Small intestine (tissue), 7 donors: ENCODE results near the gene PMEL. TPM values are rescaled to one million over a fixed set of nuclear protein-coding genes. Genes with fewer than 3 reads are reported as not detected.
"Not testable (repeated sequence)": the region's sequence is repeated elsewhere in the genome, so short reads cannot be mapped to it uniquely, and the experiment has no call there.

Experiments used
- DNase-seq, 2 donors: peaks; one replicate each; pipeline versions ENCODE4 v3.0.0 to v3.0.0-alpha.2; 2013
- FAIRE-seq: peaks from 2 replicates; lab custom pipeline; 2012; peaks lifted over from hg19 to GRCh38; lab: Jason Lieb, UNC
- H3K27ac ChIP-seq, 3 donors: one replicate each; pipeline ENCODE4 v1.5.1; 2013; ENCODE audit warnings: low read length in 2 of 3, mild to moderate bottlenecking in 2 of 3, control low read depth in 1 of 3, inconsistent platforms in 1 of 3, low read depth in 1 of 3, moderate library complexity in 1 of 3
- H3K27me3 ChIP-seq, 3 donors: one replicate each; pipeline ENCODE4 v1.6.1; 2013; ENCODE audit warnings: low read length in 3 of 3, inconsistent platforms in 1 of 3; ENCODE audit not compliant: control insufficient read depth in 3 of 3, insufficient read depth in 3 of 3
- H3K36me3 ChIP-seq, 3 donors: one replicate each; pipeline ENCODE4 v1.6.1; 2013; ENCODE audit warnings: low read length in 3 of 3, inconsistent platforms in 1 of 3, low read depth in 1 of 3, mild to moderate bottlenecking in 1 of 3, moderate library complexity in 1 of 3; ENCODE audit not compliant: control insufficient read depth in 3 of 3, insufficient read depth in 2 of 3
- H3K4me1 ChIP-seq, 3 donors: one replicate each; pipeline ENCODE4 v1.6.1; 2013; ENCODE audit warnings: low read length in 2 of 3, inconsistent platforms in 1 of 3, low read depth in 1 of 3, mild to moderate bottlenecking in 1 of 3, moderate library complexity in 1 of 3; ENCODE audit not compliant: control insufficient read depth in 3 of 3, insufficient read depth in 2 of 3
- H3K4me3 ChIP-seq, 3 donors: one replicate each; pipeline ENCODE4 v1.5.1; 2013; ENCODE audit warnings: low read length in 3 of 3, control low read depth in 1 of 3, inconsistent platforms in 1 of 3, low read depth in 1 of 3, mild to moderate bottlenecking in 1 of 3, moderate library complexity in 1 of 3
- H3K9me3 ChIP-seq, 2 donors: one replicate each; pipeline ENCODE4 v1.6.1; 2013; ENCODE audit warnings: low read depth in 1 of 2, low read length in 1 of 2; ENCODE audit not compliant: control insufficient read depth in 2 of 2, insufficient read depth in 1 of 2
- WGBS, 3 donors: extraction: QIAGEN DNeasy Blood & Tissue Kit; methylation state at CpG; one replicate each; pipeline ENCODE4 v1.1.7; 2013; 5-methylcytosine and 5-hydroxymethylcytosine counted together
- polyA plus RNA-seq, 4 donors: library from polyadenylated mRNA; stranded (reverse) in 3 of 4; unstranded in 1 of 4; fragments of 200-250 nt in 3 of 4; fragments of 120-200 nt in 1 of 4; gene quantifications; one replicate each; pipeline versions ENCODE4 v1.2.1 to v1.2.3, GENCODE V29; 2013
- donor health status: healthy with polysubstance abuse.
- donor health status: control.
- donor health status: control.
- donor health status: Bipolar disorder and iron deficiency.
- donor health status: healthy.

The PMEL gene
- polyA plus RNA-seq, 4 donors, result 1.8 to 6.3 (median 2.7) TPM

GRCh38 chr12:55927588-55928502 is 38.0 kb downstream of the PMEL start, which contains the start of gene PYM1:
Gene PYM1 (minus strand): TSS chr12:55927894. CDS start chr12:55927761, 133 bp downstream.
- DNase-seq (peak; percentile 84 to 93), FAIRE-seq (no peak)
- Histone ChIP-seq H3K36me3 (peaks cover 0 to 3% (median 1%) of the 10 kb centered on the region in 3 donors), H3K4me3 (peak within 1 kb of the TSS; percentile 88 to 91 (median 89)), H3K27ac (peak within 1 kb of the TSS; percentile 94 to 99 (median 96)), H3K9me3 (no peaks in the 10 kb centered on the region), H3K27me3 (no peaks in the 10 kb centered on the region), H3K4me1 (peaks cover 4 to 48% (median 9%) of the 10 kb centered on the region in 3 donors)
- 0 to 4% (median 1%) methylated on average over 45 to 49 of the region's 49 CpGs for whole genome bisulfite sequencing, 3 donors

GRCh38 chr12:55926738-55927587 is 38.9 kb downstream of the PMEL start:
- no peak for FAIRE-seq
- 0 to 1% (median 0%) methylated on average over 40 to 42 of the region's 42 CpGs for WGBS, 3 donors
- Histone ChIP-seq H3K27me3 (no peaks in the 10 kb centered on the region), H3K4me1 (peaks cover 4 to 41% (median 6%) of the 10 kb centered on the region in 3 donors), H3K36me3 (peaks cover 0 to 3% (median 1%) of the 10 kb centered on the region in 3 donors), H3K9me3 (no peaks in the 10 kb centered on the region), H3K27ac (peak overlapping the region; percentile 94 to 99 (median 96)), H3K4me3 (peak overlapping the region; percentile 88 to 91 (median 89))
- peak; percentile 92 to 97 for DNase-seq

- Histone ChIP-seq H3K4me3 (peak overlapping the region; percentile 88 to 91 (median 89)), H3K27me3 (no peaks in the 10 kb centered on the region), H3K27ac (peak overlapping the region; percentile 94 to 99 (median 96)), H3K36me3 (peaks cover 0 to 5% (median 1%) of the 10 kb centered on the region in 3 donors), H3K9me3 (no peaks in the 10 kb centered on the region), H3K4me1 (peaks cover 4 to 35% (median 6%) of the 10 kb centered on the region in 3 donors)
- no peak for DNase-seq
- 7 to 11% (median 7%) methylated on average over 10 of the region's 10 CpGs for WGBS, 3 donors
- FAIRE-seq, result no peak
These were observed 39.7 kb downstream of the PMEL start for GRCh38 chr12:55925870-55926737.

- H3K4me1 ChIP-seq, result peaks cover 3 to 28% (median 4%) of the 10 kb centered on the region in 3 donors
- H3K9me3 ChIP-seq, result no peaks in the 10 kb centered on the region
- 84 to 88% (median 86%) methylated on average over 4 of the region's 4 CpGs for WGBS, 3 donors
- H3K27me3 ChIP-seq, result no peaks in the 10 kb centered on the region
- no peak overlapping the region for H3K27ac ChIP-seq
- no peak overlapping the region for H3K4me3 ChIP-seq
- FAIRE-seq, result no peak
- no peak for DNase-seq
- H3K36me3 ChIP-seq, result peaks cover 0 to 5% (median 1%) of the 10 kb centered on the region in 3 donors
These were observed 40.5 kb downstream of the PMEL start for GRCh38 chr12:55925371-55925770.

- H3K36me3 ChIP-seq, result peaks cover 0 to 14% (median 1%) of the 10 kb centered on the region in 3 donors
- not testable (repeated sequence) for H3K9me3 ChIP-seq, FAIRE-seq, H3K4me3 ChIP-seq, H3K27ac ChIP-seq, DNase-seq, H3K27me3 ChIP-seq
- 95 to 98% (median 97%) methylated on average over 9 of the region's 9 CpGs for WGBS, 3 donors
- peaks cover 0 to 15% (median 3%) of the 10 kb centered on the region in 3 donors for H3K4me1 ChIP-seq
These were observed 42.2 kb downstream of the PMEL start for GRCh38 chr12:55923648-55924047.

- no peaks in the 10 kb centered on the region for H3K9me3 ChIP-seq
- H3K36me3 ChIP-seq, result peaks cover 0 to 17% (median 1%) of the 10 kb centered on the region in 3 donors
- H3K27ac ChIP-seq, result no peak overlapping the region
- H3K27me3 ChIP-seq, result no peaks in the 10 kb centered on the region
- H3K4me3 ChIP-seq, result no peak overlapping the region
- FAIRE-seq (no peak), DNase-seq (no peak)
- peaks cover 0 to 8% (median 3%) of the 10 kb centered on the region in 3 donors for H3K4me1 ChIP-seq
- 89 to 94% (median 91%) methylated on average over 3 of the region's 3 CpGs for WGBS, 3 donors
These were observed 43.7 kb downstream of the PMEL start for GRCh38 chr12:55922126-55922525.

GRCh38 chr12:55919032-55919431 is 46.8 kb downstream of the PMEL start:
- not testable (repeated sequence) for H3K27me3 ChIP-seq, FAIRE-seq, H3K4me1 ChIP-seq, H3K4me3 ChIP-seq, H3K27ac ChIP-seq, H3K9me3 ChIP-seq
- DNase-seq, result peak in 1 of 2 donors; percentile 46
- WGBS, 3 donors, result 82 to 86% (median 84%) methylated on average over 3 of the region's 3 CpGs
- H3K36me3 ChIP-seq, result peaks cover 0 to 26% (median 4%) of the 10 kb centered on the region in 3 donors
